ENCODE data around the gene SPRYD3.
"Not testable (repeated sequence)": the region's sequence is repeated elsewhere in the genome, so short reads cannot be mapped to it uniquely, and the experiment has no call there.

SPRYD3 gene

DNA sequence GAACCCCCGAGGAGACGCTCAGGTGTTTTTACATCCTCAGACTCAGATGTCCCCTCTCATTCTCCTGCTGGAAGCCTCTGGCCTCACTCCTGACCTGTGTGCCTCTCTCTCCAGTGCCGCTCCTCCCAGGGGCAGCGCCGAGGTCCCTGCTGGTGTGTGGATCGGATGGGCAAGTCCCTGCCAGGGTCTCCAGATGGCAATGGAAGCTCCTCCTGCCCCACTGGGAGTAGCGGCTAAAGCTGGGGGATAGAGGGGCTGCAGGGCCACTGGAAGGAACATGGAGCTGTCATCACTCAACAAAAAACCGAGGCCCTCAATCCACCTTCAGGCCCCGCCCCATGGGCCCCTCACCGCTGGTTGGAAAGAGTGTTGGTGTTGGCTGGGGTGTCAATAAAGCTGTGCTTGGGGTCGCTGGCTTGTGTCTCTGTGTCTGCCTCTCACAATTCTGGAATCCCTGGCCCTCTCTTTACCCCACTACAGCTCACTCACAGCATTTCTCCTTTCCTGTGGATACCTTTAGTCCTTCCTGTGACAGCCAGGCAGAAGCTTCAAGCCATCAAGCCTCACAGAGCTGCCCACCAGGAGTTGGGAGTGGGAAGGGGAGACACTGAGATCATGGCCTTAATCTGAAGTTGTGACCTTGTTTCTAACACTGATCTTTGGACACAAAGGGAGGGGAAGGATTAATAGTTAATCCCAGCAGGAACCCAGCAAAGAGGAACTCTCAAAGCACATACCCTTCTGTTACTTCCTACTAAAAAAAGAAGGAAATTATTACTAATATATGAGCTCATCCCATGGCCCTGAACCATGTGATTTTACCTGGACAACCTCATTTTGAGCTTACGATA, 23.0 kb upstream of the SPRYD3 start:
- DNase-seq: no peak

DNA sequence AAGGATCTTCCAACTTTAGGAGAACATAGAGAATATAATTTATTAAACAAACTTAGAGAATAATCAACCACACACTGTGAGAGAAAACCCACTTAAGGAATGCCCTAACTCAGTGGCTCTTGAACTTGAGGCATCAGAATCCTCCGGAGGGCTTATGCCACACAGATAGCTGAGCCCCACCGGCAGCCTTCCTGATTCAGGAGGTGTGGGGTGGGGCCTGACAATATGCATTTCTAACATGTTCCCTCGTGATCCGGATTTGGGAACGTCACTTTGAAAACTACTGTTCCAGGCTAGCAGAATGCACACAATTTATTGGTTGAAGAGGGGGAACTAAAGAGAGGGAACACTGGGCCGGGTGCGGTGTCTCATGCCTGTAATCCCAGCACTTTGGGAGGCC, 22.1 kb upstream of the SPRYD3 start:
- no peak for DNase-seq

GRCh38 chr12:53100466-53101151, 21.4 kb upstream of the SPRYD3 start:
- no peak for DNase-seq

GRCh38 chr12:53099071-53099882, 20.1 kb upstream of the SPRYD3 start:
- peak; percentile 82 for DNase-seq

DNA sequence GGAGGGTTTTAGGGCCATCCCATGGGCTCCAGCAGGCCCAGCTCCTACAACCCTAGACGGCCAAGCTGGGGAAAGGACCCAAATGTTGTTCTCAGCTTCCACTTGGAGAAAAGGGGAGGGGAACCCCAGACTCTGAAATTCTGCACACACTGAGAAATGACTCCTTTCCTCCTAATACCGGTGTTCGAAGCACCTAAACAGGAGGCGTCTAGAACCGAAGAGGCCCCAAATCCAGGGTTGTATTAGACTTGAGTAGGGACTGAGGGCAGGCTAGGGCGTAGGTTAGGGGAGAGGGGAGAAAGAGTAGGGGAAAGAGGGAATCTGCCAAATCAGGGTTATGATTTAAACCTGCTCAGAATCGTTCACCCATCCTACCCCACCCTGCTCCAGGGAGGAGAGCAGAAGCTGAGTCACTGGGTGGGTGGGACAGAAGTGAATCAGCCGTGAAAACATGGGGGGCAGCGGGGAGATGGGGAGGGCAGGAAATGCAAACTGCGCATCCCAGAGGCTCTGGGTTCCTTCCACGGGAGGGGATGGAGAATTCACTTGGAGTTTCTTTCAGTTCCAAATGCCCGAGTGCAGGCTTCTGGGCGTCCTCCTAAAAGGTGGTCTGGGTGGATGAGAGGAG, 19.3 kb upstream of the SPRYD3 start:
- no peak for DNase-seq

- peak; percentile 45 for DNase-seq
Measured at GRCh38 chr12:53097564-53098353, 18.6 kb upstream of the SPRYD3 start, which contains the start of gene IGFBP6. IGFBP6 (plus strand) TSS chr12:53097667; CDS start chr12:53097718, 51 bp downstream.

DNA sequence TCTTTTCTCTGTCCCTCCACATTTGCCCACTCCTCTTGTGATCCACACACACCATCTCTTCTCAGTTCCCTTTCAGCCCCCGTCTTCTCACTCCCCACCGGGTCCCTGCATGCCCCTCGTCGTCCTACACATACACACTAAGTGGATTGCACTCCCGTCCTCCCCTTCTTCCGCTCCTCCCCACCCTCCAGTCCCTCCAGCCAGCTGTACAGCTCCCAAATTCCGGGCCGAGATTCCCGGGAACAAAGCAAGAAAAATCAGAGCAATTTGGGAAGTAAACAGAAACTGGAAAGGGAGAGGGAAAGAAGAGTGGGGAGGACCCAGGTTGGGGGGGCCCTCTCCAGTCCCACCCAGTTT, 18.0 kb upstream of the SPRYD3 start:
- DNase-seq: no peak

GRCh38 chr12:53096759-53097158, 17.6 kb upstream of the SPRYD3 start:
- DNase-seq: no peak

DNA sequence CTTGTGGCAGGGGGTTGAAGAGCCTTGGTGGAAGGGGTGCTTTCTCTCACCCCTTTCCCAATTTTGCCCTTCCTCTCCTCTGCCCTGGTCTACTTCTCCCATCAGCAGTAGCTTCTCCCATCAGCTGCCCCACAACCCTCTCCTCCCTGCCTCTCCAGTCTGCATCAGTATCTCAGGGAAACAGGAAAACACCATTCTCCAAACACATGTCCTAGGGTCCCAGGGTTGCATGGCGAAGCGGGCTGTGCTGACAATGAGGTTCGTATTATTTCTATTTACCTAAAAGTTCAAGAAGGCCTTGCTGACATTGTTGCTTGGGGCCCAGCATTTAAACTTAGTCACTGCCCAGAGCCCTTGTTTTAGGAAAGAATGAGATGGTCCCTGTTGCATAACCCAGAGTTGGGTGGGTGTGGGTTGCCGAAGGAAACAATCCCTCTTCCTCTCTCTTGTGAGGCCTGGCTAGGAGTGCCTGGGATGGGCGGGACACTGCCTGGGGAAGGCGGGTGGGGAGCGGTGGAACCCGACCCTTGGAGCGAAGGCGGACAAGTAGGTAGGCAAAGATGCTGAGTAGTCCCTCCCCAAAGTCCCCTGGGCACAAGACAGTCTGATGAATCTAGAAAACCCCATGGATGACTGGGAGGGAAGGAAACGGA, 17.0 kb upstream of the SPRYD3 start:
- no peak for DNase-seq

GRCh38 chr12:53095596-53095895, 16.4 kb upstream of the SPRYD3 start:
- DNase-seq: not testable (repeated sequence)

GRCh38 chr12:53094796-53095595, 15.8 kb upstream of the SPRYD3 start:
- not testable (repeated sequence) for DNase-seq

DNA sequence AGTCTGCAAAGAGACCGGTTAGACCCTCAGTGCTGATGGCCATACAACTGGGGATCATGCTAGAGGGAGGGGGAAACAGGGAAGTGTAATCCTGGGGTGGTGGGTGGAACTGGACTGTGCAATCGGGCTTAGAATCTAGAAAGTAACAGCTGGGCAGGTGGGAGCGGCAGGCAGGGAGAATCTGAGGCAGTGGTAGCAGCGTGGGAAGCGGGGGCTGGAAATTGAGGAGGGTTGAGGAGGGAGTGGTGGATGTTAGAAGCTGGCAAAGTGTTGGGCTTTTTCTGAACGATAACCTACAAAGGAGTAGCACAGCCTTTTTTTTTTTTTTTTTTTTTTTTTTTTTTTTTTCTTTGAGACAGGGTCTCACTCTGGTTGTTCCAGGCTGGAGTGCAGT, 15.2 kb upstream of the SPRYD3 start:
- no peak for DNase-seq

DNA sequence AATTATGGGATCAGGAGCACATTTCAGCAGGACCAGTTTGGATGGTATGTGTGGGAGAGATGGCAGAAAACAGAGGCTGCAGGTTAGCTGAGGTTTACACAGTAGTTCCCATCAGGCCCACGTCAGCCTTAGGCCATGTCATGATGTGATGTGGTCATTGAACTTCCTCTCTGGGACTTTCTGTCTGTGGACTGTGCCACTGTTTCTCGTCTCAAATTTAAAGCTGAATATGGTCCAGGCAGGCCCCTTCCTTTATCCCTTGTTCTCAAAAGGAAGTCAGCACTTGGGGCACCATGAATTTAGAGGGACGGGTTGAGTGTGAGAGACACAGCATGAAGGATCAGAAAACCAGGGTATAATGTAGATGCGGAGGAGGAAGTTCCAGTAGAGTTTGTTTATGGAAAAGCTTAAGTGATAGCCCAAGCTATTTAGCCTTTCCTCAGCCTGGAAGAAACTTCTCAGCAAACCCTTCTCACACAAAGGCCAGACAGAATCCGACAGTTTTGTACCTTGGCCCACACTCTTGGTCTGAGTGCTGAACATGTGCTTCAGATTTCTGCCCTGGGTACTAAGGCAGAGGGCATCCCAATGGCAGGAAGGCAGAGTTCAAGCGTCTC, 14.7 kb upstream of the SPRYD3 start:
- DNase-seq: peak; percentile 19

DNA sequence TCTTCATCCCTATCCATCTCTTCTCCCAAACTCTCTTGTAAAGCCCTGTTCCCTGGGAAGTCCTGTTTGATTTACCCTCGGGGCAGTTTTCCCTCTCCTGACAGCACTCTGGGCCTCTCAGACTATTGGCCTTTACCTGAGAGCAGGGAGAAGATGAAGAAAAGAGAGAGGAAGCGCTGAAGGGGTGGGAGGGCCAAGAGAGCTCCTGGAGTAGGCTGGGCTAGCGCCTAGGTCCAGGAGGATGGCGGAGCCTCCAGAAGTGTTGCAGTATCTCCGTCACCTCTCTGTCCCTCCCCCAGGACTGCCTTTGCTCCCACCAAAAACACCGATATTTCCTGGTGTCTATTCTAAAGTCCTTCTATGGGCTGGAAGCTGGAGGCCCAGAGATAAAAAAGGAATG, 12.6 kb upstream of the SPRYD3 start:
- no peak for DNase-seq

- DNase-seq: no peak
Measured at GRCh38 chr12:53090554-53090953, 11.4 kb upstream of the SPRYD3 start.

DNA sequence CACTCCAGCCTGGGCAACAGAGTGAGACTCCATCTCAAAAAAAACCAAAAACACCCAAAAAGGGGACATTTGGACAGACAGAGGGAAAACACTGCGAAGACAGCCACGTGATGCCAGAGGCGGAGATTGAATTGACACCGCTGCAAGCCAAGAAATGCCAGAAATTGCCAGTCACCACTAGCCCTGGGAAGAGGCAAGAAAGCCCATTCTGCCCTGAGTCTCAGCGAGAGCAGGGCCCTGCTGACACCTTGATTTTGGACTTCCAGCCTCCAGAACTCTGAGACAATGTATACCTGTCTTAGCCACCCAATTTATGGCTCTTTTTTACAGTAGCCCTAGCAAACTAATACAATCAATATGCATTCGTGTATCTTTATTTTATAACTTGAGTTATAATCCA, 10.9 kb upstream of the SPRYD3 start:
- no peak for DNase-seq

DNA sequence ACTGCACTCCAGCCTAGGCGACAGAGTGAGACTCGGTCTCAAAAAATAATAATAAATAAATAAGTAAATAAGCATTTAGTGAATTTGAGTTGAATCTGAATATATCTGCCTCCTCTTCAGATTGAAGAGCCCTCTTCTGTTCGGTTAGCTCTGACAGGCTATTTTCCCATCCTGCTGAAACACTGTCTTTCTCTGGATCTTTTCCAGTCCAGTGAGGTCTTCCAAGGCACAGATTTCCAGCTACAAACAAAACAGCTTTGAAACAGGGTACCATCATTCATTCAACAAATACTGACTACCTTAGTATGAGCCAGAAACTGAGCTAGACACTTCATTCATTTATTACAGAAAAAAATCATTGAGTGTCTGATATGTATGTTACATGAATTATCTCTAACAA, 7.2 kb upstream of the SPRYD3 start:
- no peak for DNase-seq

GRCh38 chr12:53082637-53083175, 3.5 kb upstream of the SPRYD3 start:
- DNase-seq: no peak

DNA sequence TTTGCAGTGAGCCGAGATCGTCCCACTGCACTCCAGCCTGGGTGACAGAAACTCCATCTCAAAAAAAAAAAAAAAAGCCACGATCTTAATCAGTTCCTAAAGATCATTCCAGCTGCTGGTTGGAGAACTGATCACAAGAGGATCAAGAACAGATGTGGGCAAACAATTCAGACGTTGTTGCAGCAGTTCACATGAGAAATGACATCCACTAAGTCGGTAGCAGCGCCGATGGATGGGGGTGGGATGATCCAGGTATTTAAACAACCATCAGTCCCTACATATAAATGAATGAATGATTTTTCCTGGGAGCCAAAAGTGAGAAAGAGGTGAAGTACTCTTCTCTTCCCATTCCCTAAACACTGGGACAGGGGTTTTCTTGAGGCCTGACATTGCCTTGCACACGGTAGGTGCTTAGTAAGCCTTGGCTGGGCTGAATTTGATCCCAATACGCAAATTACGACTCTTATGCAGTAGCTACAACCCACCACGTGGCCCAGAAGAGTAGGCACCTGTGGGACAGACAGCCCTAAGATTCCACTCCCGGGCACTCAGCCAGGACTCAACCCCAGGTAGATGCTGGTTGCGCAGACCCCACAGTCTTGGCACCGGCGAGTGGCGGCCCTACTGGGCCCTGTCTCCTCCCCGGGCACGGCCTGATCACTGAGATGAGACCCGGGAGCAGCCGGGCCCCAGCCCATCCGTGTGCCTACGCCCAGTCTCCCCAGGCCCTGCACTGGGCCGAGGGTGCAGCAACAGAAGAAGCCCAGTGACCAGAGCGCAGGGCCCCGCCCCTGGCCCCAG, 565 bp downstream of the SPRYD3 start:
- DNase-seq: no peak

All from CD4-positive, alpha-beta T cell treated with Interferon gamma for 1 hour (primary cell).